GM23338 (cell line): ENCODE data around the gene LRRC17. TPM values are rescaled to one million over a fixed set of nuclear protein-coding genes. Genes with fewer than 3 reads are reported as not detected.

Experiments used
- ATAC-seq: fragments of 200-7000 bp; cut with Tn5 transposase; 3 replicates; pipeline ENCODE4 v1.9.1; 2020
- DNase-seq: peaks from one replicate; pipeline ENCODE4 v3.0.0-alpha.2; 2015; ENCODE audit warnings: low spot score
- H2AFZ ChIP-seq: fragments of 200-600 bp; sonication (generic); 2 replicates; pipeline ENCODE4 v1.8.0; 2016; ENCODE audit warnings: antibody characterized with exemption, mild to moderate bottlenecking, moderate library complexity
- H3F3A ChIP-seq: fragments of 200-600 bp; sonication (generic); replicated peaks from 2 replicates; pipeline ENCODE4 v1.8.0; 2017; ENCODE audit warnings: antibody characterized with exemption, mixed run types, low read depth
- H3K27ac ChIP-seq: fragments of 200-600 bp; sonication (generic); 2 replicates; pipeline ENCODE4 v1.6.1; 2016; ENCODE audit warnings: low read depth
- H3K27me3 ChIP-seq: fragments of 200-600 bp; sonication (generic); 2 replicates; pipeline ENCODE4 v1.8.0; 2016; ENCODE audit warnings: mild to moderate bottlenecking, mixed run types, moderate library complexity; ENCODE audit not compliant: insufficient read depth
- H3K36me3 ChIP-seq: fragments of 200-600 bp; sonication (generic); 2 replicates; pipeline ENCODE4 v1.8.0; 2016; ENCODE audit warnings: mild to moderate bottlenecking; ENCODE audit not compliant: insufficient read depth
- H3K4me1 ChIP-seq: fragments of 200-600 bp; sonication (generic); 2 replicates; pipeline ENCODE4 v1.8.0; 2016; ENCODE audit warnings: mild to moderate bottlenecking, moderate library complexity; ENCODE audit not compliant: insufficient read depth
- H3K4me2 ChIP-seq: fragments of 200-600 bp; sonication (generic); 2 replicates; pipeline ENCODE4 v1.7.1; 2017; ENCODE audit warnings: mixed run types
- H3K4me3 ChIP-seq: fragments of 200-600 bp; sonication (generic); 2 replicates; pipeline ENCODE4 v1.6.1; 2016; ENCODE audit warnings: mixed run types
- H3K79me2 ChIP-seq: fragments of 200-600 bp; sonication (generic); replicated peaks from 2 replicates; pipeline ENCODE4 v1.8.0; 2017; ENCODE audit warnings: mild to moderate bottlenecking; ENCODE audit not compliant: insufficient read depth
- H3K9me2 ChIP-seq: fragments of 200-600 bp; sonication (generic); 2 replicates; pipeline ENCODE4 v1.8.0; 2017; ENCODE audit not compliant: insufficient read depth
- H4K20me1 ChIP-seq: fragments of 200-600 bp; sonication (generic); replicated peaks from 2 replicates; pipeline ENCODE4 v1.8.0; 2017; ENCODE audit warnings: mild to moderate bottlenecking; ENCODE audit not compliant: insufficient read depth
- H3K27ac Mint-ChIP-seq: 2 replicates; pipeline ENCODE4 v1.8.0; 2020; ENCODE audit warnings: inconsistent platforms, mild to moderate bottlenecking, moderate library complexity, mixed read lengths
- H3K27me3 Mint-ChIP-seq: 3 replicates; pipeline ENCODE4 v1.8.0; 2022; ENCODE audit warnings: low read depth, mild to moderate bottlenecking, moderate library complexity, mixed read lengths, inconsistent platforms; ENCODE audit not compliant: insufficient read depth, poor library complexity
- H3K36me3 Mint-ChIP-seq: 3 replicates; pipeline ENCODE4 v1.8.0; 2021; ENCODE audit warnings: low read depth, mild to moderate bottlenecking, inconsistent platforms, moderate library complexity, mixed read lengths
- H3K4me1 Mint-ChIP-seq: 3 replicates; pipeline ENCODE4 v1.8.0; 2020; ENCODE audit warnings: mild to moderate bottlenecking, inconsistent platforms, mixed read lengths
- H3K4me3 Mint-ChIP-seq: 3 replicates; pipeline ENCODE4 v1.8.0; 2021; ENCODE audit warnings: moderate library complexity, mild to moderate bottlenecking, inconsistent platforms, mixed read lengths
- H3K9me3 Mint-ChIP-seq: 3 replicates; pipeline ENCODE4 v1.8.0; 2020; ENCODE audit warnings: moderate library complexity, mild to moderate bottlenecking, inconsistent platforms, mixed read lengths
- CREB1 ChIP-seq: fragments of 250-450 bp; sonication (Bioruptor Pico); IDR thresholded peaks from 2 replicates; pipeline ENCODE4 v1.5.0; 2020; ENCODE audit warnings: low read depth, mild to moderate bottlenecking, moderate library complexity
- CTCF ChIP-seq, 2 experiments: fragments of 200-600 bp in 1 of 2; sonication (generic) in 1 of 2; conservative IDR thresholded peaks; 2 replicates each; pipeline versions ENCODE4 v1.5.1 to v1.6.1; 2016 to 2017; ENCODE audit warnings: antibody characterized with exemption in 2 of 2, low read depth in 2 of 2, mild to moderate bottlenecking in 2 of 2, moderate library complexity in 1 of 2
- ETS1 ChIP-seq: IDR thresholded peaks from 2 replicates; pipeline ENCODE4 v1.6.1; 2016; ENCODE audit warnings: antibody characterized with exemption
- EZH2 ChIP-seq: fragments of 200-600 bp; sonication (generic); IDR thresholded peaks from one replicate; pipeline ENCODE4 v1.8.0; 2017; ENCODE audit warnings: antibody characterized with exemption, mild to moderate bottlenecking, low read depth; ENCODE audit not compliant: unreplicated experiment
- EZH2phosphoT487 ChIP-seq: fragments of 200-600 bp; sonication (generic); IDR thresholded peaks from one replicate; pipeline ENCODE4 v1.8.1; 2018; ENCODE audit warnings: antibody characterized with exemption; ENCODE audit not compliant: unreplicated experiment
- JUNB ChIP-seq: IDR thresholded peaks from one replicate; pipeline ENCODE4 v1.6.1; 2016; ENCODE audit warnings: antibody characterized with exemption; ENCODE audit not compliant: unreplicated experiment
- NANOG ChIP-seq: IDR thresholded peaks from 2 replicates; pipeline ENCODE4 v1.6.1; 2016; ENCODE audit warnings: antibody characterized with exemption, borderline replicate concordance
- POLR2AphosphoS5 ChIP-seq: IDR thresholded peaks from 2 replicates; pipeline ENCODE4 v1.6.1; 2016; ENCODE audit warnings: antibody characterized with exemption, low read depth
- REST ChIP-seq: IDR thresholded peaks from one replicate; pipeline ENCODE4 v1.6.1; 2018; ENCODE audit warnings: antibody characterized with exemption; ENCODE audit not compliant: unreplicated experiment
- STAT1 ChIP-seq: IDR thresholded peaks from one replicate; pipeline ENCODE4 v1.6.1; 2016; ENCODE audit warnings: antibody characterized with exemption; ENCODE audit not compliant: unreplicated experiment
- ZNF114 ChIP-seq: fragments of 250-450 bp; sonication (Bioruptor Pico); IDR thresholded peaks from 2 replicates; pipeline ENCODE4 v1.5.0; 2020; ENCODE audit warnings: mild to moderate bottlenecking, moderate library complexity
- ZNF331 ChIP-seq: fragments of 250-450 bp; sonication (Bioruptor Pico); IDR thresholded peaks from 2 replicates; pipeline ENCODE4 v1.5.0; 2020; ENCODE audit warnings: low read depth, mild to moderate bottlenecking, moderate library complexity
- polyA plus RNA-seq: library from polyadenylated mRNA; unstranded; fragments of >200 nt; fragmentation: Nextera tagmentation; extraction: Ambion mirVana; gene quantifications from 2 replicates; pipeline ENCODE4 v1.2.1, GENCODE V29; 2016
- total RNA-seq: library from RNA; depleted of rRNA; stranded (reverse); fragments of >200 nt; shearing (Covaris generic); gene quantifications from 2 replicates; pipeline ENCODE4 v1.2.3, GENCODE V29; 2014
- TF ChIP-seq, protein P1 (sequence below): fragments of 250-450 bp; sonication (Bioruptor Pico); IDR thresholded peaks from 2 replicates; pipeline ENCODE4 v1.5.0; 2020; ENCODE audit warnings: mild to moderate bottlenecking, moderate library complexity

Gene LRRC17
- total and polyA plus RNA-seq, 2 experiments from 2014 or later = 2.8 to 3.1 TPM

DNA sequence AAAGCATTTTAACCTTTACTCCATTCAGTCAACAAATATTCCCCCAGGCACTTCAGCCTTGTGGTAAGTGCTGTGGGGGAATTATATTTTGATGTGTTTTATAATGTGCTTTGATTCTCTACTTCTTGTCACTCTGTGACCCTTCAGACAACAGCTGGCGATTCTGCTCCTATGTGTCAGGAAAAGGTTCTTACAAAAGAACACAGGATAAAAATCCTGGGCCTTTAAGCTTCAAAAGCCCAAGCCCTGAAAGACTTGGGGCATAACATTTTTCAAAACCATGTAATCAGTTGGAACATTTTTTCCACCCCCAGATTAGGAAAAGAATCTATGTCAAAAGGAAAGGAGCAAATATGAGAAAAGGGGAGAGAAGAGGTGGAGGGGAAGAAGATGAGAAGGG lies 37.8 kb upstream of the LRRC17 start:
- Histone ChIP-seq H3K9me2 (no peaks in the 10 kb centered on the region; the same call in 1 of the 2 replicates), H3K4me1 (no peaks in the 10 kb centered on the region), H3F3A (no peaks in the 10 kb centered on the region), H2AFZ (no peak overlapping the region), H3K4me2 (no peak overlapping the region), H3K27me3 (no peaks in the 10 kb centered on the region), H3K4me3 (no peak overlapping the region), H3K36me3 (no peaks in the 10 kb centered on the region), H3K27ac (no peak overlapping the region), H3K79me2 (no peaks in the 10 kb centered on the region), H4K20me1 (no peaks in the 10 kb centered on the region)
- H3K9me3 Mint-ChIP-seq = no peaks in the 10 kb centered on the region
- no peak overlapping the region for H3K27ac Mint-ChIP-seq
- TF ChIP-seq STAT1 (no peak), ETS1 (no peak), ZNF114 (CRISPR knock-in tag) (no peak), EZH2phosphoT487 (no peak), REST (no peak), CTCF (conservative IDR thresholded peaks at IDR 0.05; ENCODE audit: low read depth in 2 of 2) (no peak), EZH2 (no peak), NANOG (no peak), ZNF331 (no peak), JUNB (no peak), CREB1 (CRISPR knock-in tag) (no peak), POLR2AphosphoS5 (no peak)
- TF ChIP-seq, protein P1, sequence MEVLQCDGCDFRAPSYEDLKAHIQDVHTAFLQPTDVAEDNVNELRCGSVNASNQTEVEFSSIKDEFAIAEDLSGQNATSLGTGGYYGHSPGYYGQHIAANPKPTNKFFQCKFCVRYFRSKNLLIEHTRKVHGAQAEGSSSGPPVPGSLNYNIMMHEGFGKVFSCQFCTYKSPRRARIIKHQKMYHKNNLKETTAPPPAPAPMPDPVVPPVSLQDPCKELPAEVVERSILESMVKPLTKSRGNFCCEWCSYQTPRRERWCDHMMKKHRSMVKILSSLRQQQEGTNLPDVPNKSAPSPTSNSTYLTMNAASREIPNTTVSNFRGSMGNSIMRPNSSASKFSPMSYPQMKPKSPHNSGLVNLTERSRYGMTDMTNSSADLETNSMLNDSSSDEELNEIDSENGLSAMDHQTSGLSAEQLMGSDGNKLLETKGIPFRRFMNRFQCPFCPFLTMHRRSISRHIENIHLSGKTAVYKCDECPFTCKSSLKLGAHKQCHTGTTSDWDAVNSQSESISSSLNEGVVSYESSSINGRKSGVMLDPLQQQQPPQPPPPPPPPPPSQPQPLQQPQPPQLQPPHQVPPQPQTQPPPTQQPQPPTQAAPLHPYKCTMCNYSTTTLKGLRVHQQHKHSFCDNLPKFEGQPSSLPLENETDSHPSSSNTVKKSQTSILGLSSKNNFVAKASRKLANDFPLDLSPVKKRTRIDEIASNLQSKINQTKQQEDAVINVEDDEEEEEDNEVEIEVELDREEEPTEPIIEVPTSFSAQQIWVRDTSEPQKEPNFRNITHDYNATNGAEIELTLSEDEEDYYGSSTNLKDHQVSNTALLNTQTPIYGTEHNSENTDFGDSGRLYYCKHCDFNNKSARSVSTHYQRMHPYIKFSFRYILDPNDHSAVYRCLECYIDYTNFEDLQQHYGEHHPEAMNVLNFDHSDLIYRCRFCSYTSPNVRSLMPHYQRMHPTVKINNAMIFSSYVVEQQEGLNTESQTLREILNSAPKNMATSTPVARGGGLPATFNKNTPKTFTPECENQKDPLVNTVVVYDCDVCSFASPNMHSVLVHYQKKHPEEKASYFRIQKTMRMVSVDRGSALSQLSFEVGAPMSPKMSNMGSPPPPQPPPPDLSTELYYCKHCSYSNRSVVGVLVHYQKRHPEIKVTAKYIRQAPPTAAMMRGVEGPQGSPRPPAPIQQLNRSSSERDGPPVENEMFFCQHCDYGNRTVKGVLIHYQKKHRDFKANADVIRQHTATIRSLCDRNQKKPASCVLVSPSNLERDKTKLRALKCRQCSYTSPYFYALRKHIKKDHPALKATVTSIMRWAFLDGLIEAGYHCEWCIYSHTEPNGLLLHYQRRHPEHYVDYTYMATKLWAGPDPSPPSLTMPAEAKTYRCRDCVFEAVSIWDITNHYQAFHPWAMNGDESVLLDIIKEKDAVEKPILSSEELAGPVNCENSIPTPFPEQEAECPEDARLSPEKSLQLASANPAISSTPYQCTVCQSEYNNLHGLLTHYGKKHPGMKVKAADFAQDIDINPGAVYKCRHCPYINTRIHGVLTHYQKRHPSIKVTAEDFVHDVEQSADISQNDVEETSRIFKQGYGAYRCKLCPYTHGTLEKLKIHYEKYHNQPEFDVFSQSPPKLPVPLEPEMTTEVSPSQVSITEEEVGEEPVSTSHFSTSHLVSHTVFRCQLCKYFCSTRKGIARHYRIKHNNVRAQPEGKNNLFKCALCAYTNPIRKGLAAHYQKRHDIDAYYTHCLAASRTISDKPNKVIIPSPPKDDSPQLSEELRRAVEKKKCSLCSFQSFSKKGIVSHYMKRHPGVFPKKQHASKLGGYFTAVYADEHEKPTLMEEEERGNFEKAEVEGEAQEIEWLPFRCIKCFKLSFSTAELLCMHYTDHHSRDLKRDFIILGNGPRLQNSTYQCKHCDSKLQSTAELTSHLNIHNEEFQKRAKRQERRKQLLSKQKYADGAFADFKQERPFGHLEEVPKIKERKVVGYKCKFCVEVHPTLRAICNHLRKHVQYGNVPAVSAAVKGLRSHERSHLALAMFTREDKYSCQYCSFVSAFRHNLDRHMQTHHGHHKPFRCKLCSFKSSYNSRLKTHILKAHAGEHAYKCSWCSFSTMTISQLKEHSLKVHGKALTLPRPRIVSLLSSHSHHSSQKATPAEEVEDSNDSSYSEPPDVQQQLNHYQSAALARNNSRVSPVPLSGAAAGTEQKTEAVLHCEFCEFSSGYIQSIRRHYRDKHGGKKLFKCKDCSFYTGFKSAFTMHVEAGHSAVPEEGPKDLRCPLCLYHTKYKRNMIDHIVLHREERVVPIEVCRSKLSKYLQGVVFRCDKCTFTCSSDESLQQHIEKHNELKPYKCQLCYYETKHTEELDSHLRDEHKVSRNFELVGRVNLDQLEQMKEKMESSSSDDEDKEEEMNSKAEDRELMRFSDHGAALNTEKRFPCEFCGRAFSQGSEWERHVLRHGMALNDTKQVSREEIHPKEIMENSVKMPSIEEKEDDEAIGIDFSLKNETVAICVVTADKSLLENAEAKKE (CRISPR knock-in tag) = no peak
- no peak overlapping the region for H3K4me3 Mint-ChIP-seq
- H3K36me3 Mint-ChIP-seq = no peaks in the 10 kb centered on the region; the same call in 2 of the 3 replicates
- ATAC-seq (no peak), DNase-seq (no peak)
- no peaks in the 10 kb centered on the region for H3K27me3 Mint-ChIP-seq
- no peaks in the 10 kb centered on the region for H3K4me1 Mint-ChIP-seq
